HG02763 (cell line): Measurements from ENCODE around the gene SH3BP2.

Source experiments
- ATAC-seq: cut with Tn5 transposase; IDR thresholded peaks from one replicate; pipeline ENCODE4 v1.9.1; 2021; ENCODE audit warnings: mild to moderate bottlenecking, moderate library complexity; ENCODE audit not compliant: unreplicated experiment

SH3BP2 gene

GRCh38 chr4:2790583-2791517 is 2.0 kb upstream of the SH3BP2 start:
- no peak for ATAC-seq

GRCh38 chr4:2791518-2792395 is 1.1 kb upstream of the SH3BP2 start:
- no peak for ATAC-seq

GRCh38 chr4:2792396-2792710 is 532 bp upstream of the SH3BP2 start:
- ATAC-seq, result no peak

GRCh38 chr4:2793586-2794485 is 951 bp downstream of the SH3BP2 start:
- ATAC-seq, result no peak

GRCh38 chr4:2794486-2795299 is 1.8 kb downstream of the SH3BP2 start:
- ATAC-seq, result no peak

GRCh38 chr4:2795300-2795892 is 2.5 kb downstream of the SH3BP2 start:
- no peak for ATAC-seq

- ATAC-seq, result no peak
Measured at GRCh38 chr4:2795893-2796848, 3.3 kb downstream of the SH3BP2 start.

GRCh38 chr4:2796849-2797544 is 4.1 kb downstream of the SH3BP2 start:
- ATAC-seq, result no peak

GRCh38 chr4:2797545-2798305 is 4.8 kb downstream of the SH3BP2 start:
- ATAC-seq, result peak; percentile 11

GRCh38 chr4:2798399-2799223 is 5.7 kb downstream of the SH3BP2 start:
- peak; percentile 45 for ATAC-seq

GRCh38 chr4:2799224-2799911 is 6.5 kb downstream of the SH3BP2 start:
- ATAC-seq, result no peak

- no peak for ATAC-seq
Measured at GRCh38 chr4:2799971-2800690, 7.2 kb downstream of the SH3BP2 start.

- ATAC-seq, result no peak
Measured at GRCh38 chr4:2800691-2801596, 8.1 kb downstream of the SH3BP2 start.
